IMR-90 (cell line): ENCODE measurements around the gene IER3. TPM values are rescaled to one million over a fixed set of nuclear protein-coding genes. Genes with fewer than 3 reads are reported as not detected.

Experiments
- ATAC-seq: fragments of 200-7000 bp; cut with Tn5 transposase; 2 replicates; pipeline ENCODE4 v1.9.1; 2020; ENCODE audit warnings: low read depth, mild to moderate bottlenecking, moderate library complexity
- BruUV-seq: library from RNA; stranded (reverse); fragments of 400-500 nt; replicated peaks from 2 replicates; lab custom pipeline; 2021; lab: Mats Ljungman, UMichigan
- CTCF ChIA-PET: fragments of 300-600 bp; formaldehyde crosslinking; extraction: SDS; loops from one replicate; lab custom pipeline; 2021; ENCODE audit warnings: antibody characterized with exemption; lab: Yijun Ruan, JAX
- POLR2A ChIA-PET: fragments of 300-600 bp; sonication (Branson Sonifier 250); formaldehyde crosslinking; loops from one replicate; lab custom pipeline; 2022; ENCODE audit warnings: antibody characterized with exemption; ENCODE audit not compliant: unreplicated experiment; lab: Charles Lee
- DNase-seq: peaks from one replicate; pipeline ENCODE4 v3.0.0; 2013
- H2AFZ ChIP-seq: replicated peaks from 2 replicates; pipeline ENCODE3; 2013; ENCODE audit warnings: low read length, mild to moderate bottlenecking; ENCODE audit not compliant: poor library complexity
- H2AK5ac ChIP-seq: 2 replicates; pipeline ENCODE4 v1.6.1; 2013; ENCODE audit warnings: low read depth, low read length, inconsistent platforms
- H2AK9ac ChIP-seq: replicated peaks from 2 replicates; pipeline ENCODE3; 2013; ENCODE audit warnings: mild to moderate bottlenecking, low read depth, low read length, moderate library complexity; ENCODE audit not compliant: poor library complexity
- H2BK120ac ChIP-seq: 2 replicates; pipeline ENCODE4 v1.6.1; 2013; ENCODE audit warnings: low read depth, low read length, inconsistent platforms
- H2BK15ac ChIP-seq: 3 replicates; pipeline ENCODE4 v1.6.1; 2013; ENCODE audit warnings: low read depth, low read length, inconsistent platforms
- H2BK20ac ChIP-seq: 2 replicates; pipeline ENCODE4 v1.6.1; 2013; ENCODE audit warnings: low read depth, mild to moderate bottlenecking, inconsistent platforms, low read length, moderate library complexity
- H2BK5ac ChIP-seq: 2 replicates; pipeline ENCODE4 v1.6.1; 2013; ENCODE audit warnings: mild to moderate bottlenecking, low read depth, low read length, inconsistent platforms; ENCODE audit not compliant: poor library complexity, severe bottlenecking
- H3K14ac ChIP-seq: replicated peaks from 2 replicates; pipeline ENCODE4 v1.6.1; 2013; ENCODE audit warnings: low read depth, low read length, inconsistent platforms
- H3K18ac ChIP-seq: 2 replicates; pipeline ENCODE4 v1.6.1; 2013; ENCODE audit warnings: low read depth, low read length, control low read depth
- H3K23ac ChIP-seq: 2 replicates; pipeline ENCODE4 v1.6.1; 2013; ENCODE audit warnings: low read depth, low read length, inconsistent platforms
- H3K27ac ChIP-seq: 2 replicates; pipeline ENCODE4 v1.5.1; 2013; ENCODE audit warnings: mild to moderate bottlenecking, control low read depth, low read length; ENCODE audit not compliant: insufficient read depth
- H3K27me3 ChIP-seq: 2 replicates; pipeline ENCODE4 v1.6.1; 2013; ENCODE audit warnings: low read length; ENCODE audit not compliant: control insufficient read depth, insufficient read depth
- H3K36me3 ChIP-seq: 2 replicates; pipeline ENCODE4 v1.6.1; 2013; ENCODE audit warnings: low read length, mixed read lengths; ENCODE audit not compliant: control insufficient read depth, insufficient read depth
- H3K4ac ChIP-seq: 2 replicates; pipeline ENCODE4 v1.6.1; 2013; ENCODE audit warnings: low read depth, low read length, inconsistent platforms
- H3K4me1 ChIP-seq: 2 replicates; pipeline ENCODE4 v1.6.1; 2013; ENCODE audit warnings: low read length, mixed read lengths; ENCODE audit not compliant: control insufficient read depth, insufficient read depth
- H3K4me2 ChIP-seq: 2 replicates; pipeline ENCODE4 v1.6.1; 2013; ENCODE audit warnings: low read depth, mild to moderate bottlenecking, control low read depth, low read length, moderate library complexity
- H3K4me3 ChIP-seq: 2 replicates; pipeline ENCODE4 v1.5.1; 2013; ENCODE audit warnings: low read depth, mild to moderate bottlenecking, control low read depth, low read length, moderate library complexity; ENCODE audit not compliant: insufficient read depth
- H3K56ac ChIP-seq: 2 replicates; pipeline ENCODE4 v1.6.1; 2013; ENCODE audit warnings: low read length, inconsistent platforms; ENCODE audit not compliant: insufficient read depth; ENCODE audit errors: extremely low read depth
- H3K79me1 ChIP-seq, 2 experiments: 2 replicates each; pipeline ENCODE4 v1.6.1; 2013; ENCODE audit warnings: low read length in 2 of 2, inconsistent platforms in 1 of 2, low read depth in 1 of 2
- H3K9ac ChIP-seq: 2 replicates; pipeline ENCODE4 v1.6.1; 2013; ENCODE audit warnings: low read depth, low read length, control low read depth
- H3K9me1 ChIP-seq: 2 replicates; pipeline ENCODE4 v1.6.1; 2013; ENCODE audit warnings: low read length, inconsistent platforms; ENCODE audit not compliant: insufficient read depth
- H3K9me3 ChIP-seq: 2 replicates; pipeline ENCODE4 v1.6.1; 2013; ENCODE audit warnings: low read length; ENCODE audit not compliant: control insufficient read depth, insufficient read depth
- H4K20me1 ChIP-seq: 2 replicates; pipeline ENCODE4 v1.6.1; 2013; ENCODE audit warnings: low read length, inconsistent platforms; ENCODE audit not compliant: insufficient read depth
- H4K5ac ChIP-seq: 2 replicates; pipeline ENCODE4 v1.6.1; 2013; ENCODE audit warnings: mild to moderate bottlenecking, low read depth, low read length, control low read depth
- H4K8ac ChIP-seq, 2 experiments: 2 replicates each; pipeline ENCODE4 v1.6.1; 2013; ENCODE audit warnings: low read depth in 2 of 2, low read length in 2 of 2, control low read depth in 1 of 2, inconsistent platforms in 1 of 2
- H4K91ac ChIP-seq: 2 replicates; pipeline ENCODE4 v1.6.1; 2013; ENCODE audit warnings: low read depth, low read length, inconsistent platforms; ENCODE audit not compliant: insufficient read depth
- BHLHE40 ChIP-seq: fragments of 150-350 bp; IDR thresholded peaks from 2 replicates; pipeline ENCODE4 v1.6.1; 2016; ENCODE audit warnings: mild to moderate bottlenecking, low read depth, low read length
- NFE2L2 ChIP-seq: fragments of 150-350 bp; IDR thresholded peaks from 2 replicates; pipeline ENCODE4 v1.6.1; 2016; ENCODE audit warnings: low read depth, mild to moderate bottlenecking, low read length
- USF2 ChIP-seq: fragments of 150-350 bp; IDR thresholded peaks from 2 replicates; pipeline ENCODE4 v1.6.1; 2017; ENCODE audit warnings: mild to moderate bottlenecking, antibody characterized with exemption, low read length, low read depth
- WGBS, 2 experiments: methylation state at CpG; one replicate each; pipeline versions ENCODE4 v1.1.5 to v1.1.7; 2013; ENCODE audit warnings: missing lambda C conversion rate in 2 of 2; ENCODE audit not compliant: insufficient read length in 1 of 2; ENCODE audit errors: extremely low coverage in 2 of 2; 5-methylcytosine and 5-hydroxymethylcytosine counted together
- dilution Hi-C: fragments of 300-500 bp; cut with HindIII; formaldehyde crosslinking; loops from one replicate; pipeline ENCODE4 v1.14.3; 2018; ENCODE audit warnings: low sequenced_read_pairs; ENCODE audit not compliant: unreplicated experiment
- in situ Hi-C: fragments of 300-500 bp; cut with MboI; formaldehyde crosslinking; loops from 3 replicates; pipeline ENCODE4 v1.14.3; 2019; ENCODE audit warnings: low sequenced_read_pairs, inconsistent platforms, mixed read lengths
- intact Hi-C: fragments of 100-400 bp; cut with micrococcal nuclease; formaldehyde crosslinking; loops from 2 replicates; pipeline ENCODE4 v1.10.0; 2022
- polyA plus RNA-seq, 3 experiments: library from polyadenylated mRNA; depleted of rRNA; stranded (reverse); fragments of >200 nt; gene quantifications; 2 replicates each; pipeline ENCODE4 v1.2.3, GENCODE V29; 2012; ENCODE audit warnings: low replicate concordance in 1 of 3
- total RNA-seq: library from RNA; depleted of rRNA; stranded (reverse); fragments of >200 nt; gene quantifications from 2 replicates; pipeline ENCODE4 v1.2.3, GENCODE V29; 2012

The IER3 gene
- total and polyA plus RNA-seq, 2 of the 4 experiments (the other 2 are of a cell fraction): 38.4 to 159 TPM

GRCh38 chr6:30767158-30767943 is 23.0 kb upstream of the IER3 start (continued):
- TF ChIP-seq USF2 (no peak), NFE2L2 (no peak)

DNA sequence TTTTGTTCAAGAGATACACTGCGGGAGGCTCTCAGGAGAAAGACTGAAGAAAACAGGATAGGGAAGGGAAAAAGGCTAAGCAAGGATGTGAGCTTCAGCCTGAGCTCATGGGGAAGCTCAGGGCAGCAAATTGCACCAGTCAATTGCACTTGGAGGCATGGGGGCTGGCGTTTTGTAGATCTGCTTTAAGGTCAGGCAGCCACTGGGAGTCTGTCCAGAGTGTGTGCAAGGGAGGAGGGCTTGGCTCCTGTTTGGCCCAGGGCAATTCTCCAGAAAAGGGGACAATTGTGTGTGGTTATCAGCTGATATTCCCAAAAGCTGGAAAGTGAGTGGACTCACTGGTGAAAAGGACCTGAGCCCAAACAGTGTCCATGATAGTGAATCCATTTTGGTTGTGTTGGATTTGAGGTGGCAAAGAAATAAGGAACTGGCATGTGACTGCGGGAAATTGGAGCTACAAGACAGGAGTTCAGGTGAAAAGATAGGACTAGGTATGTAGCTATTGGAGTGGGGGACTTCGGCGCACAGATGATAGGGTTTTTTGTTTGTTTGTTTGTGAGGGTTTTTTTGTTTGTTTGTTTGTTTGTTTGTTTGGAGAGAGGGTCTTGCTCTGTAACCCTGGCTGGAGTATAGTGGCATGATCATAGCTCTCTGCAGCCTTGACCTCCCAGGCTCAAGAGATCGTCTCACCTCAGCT is 22.3 kb upstream of the IER3 start:
- H2AFZ ChIP-seq: peak overlapping the region; percentile 58
- BruUV-seq: no TSS peak
- no peak for ATAC-seq
- peak overlapping the region; percentile 4 for H2BK5ac ChIP-seq
- H3K23ac ChIP-seq: peak overlapping the region; percentile 35; the same call in 1 of the 2 replicates
- CTCF ChIA-PET: interaction anchor here (1.2 kb wide), 1 partner anchor 13 kb away, joined by 5 read pairs; no protein-coding TSS in a partner anchor
- H3K79me1 ChIP-seq: peaks cover 0 to 29% of the 10 kb centered on the region in 2 experiments; a peak in 3 of 4 replicates
- H3K36me3 ChIP-seq: no peaks in the 10 kb centered on the region
- H3K9me3 ChIP-seq: no peaks in the 10 kb centered on the region
- no peak for DNase-seq
- dilution Hi-C loops (no loop called here), intact Hi-C loops (no loop called here), in situ Hi-C loops (no loop called here)
- H3K4me2 ChIP-seq: no peak overlapping the region
- peak overlapping the region; percentile 4; the same call in 1 of the 2 replicates for H3K18ac ChIP-seq
- H4K91ac ChIP-seq: peak overlapping the region; percentile 73
- POLR2A ChIA-PET: no interaction called here
- H3K9ac ChIP-seq: no peak overlapping the region
- H3K4me1 ChIP-seq: peaks cover 34% of the 10 kb centered on the region
- H3K4ac ChIP-seq: peak overlapping the region; percentile 63
- 59 to 100% methylated on average over 2 to 3 of the region's 6 CpGs for WGBS, 2 experiments
- H2BK120ac ChIP-seq: peak overlapping the region; percentile 96
- H3K27me3 ChIP-seq: no peaks in the 10 kb centered on the region
- no peak for TF ChIP-seq BHLHE40
- H3K4me3 ChIP-seq: no peak overlapping the region
- H2BK15ac ChIP-seq: peak overlapping the region; percentile 100; the same call in 2 of the 3 replicates
- H2BK20ac ChIP-seq: peak overlapping the region; percentile 62; the same call in 1 of the 2 replicates
- peak overlapping the region; percentile 77 for H2AK5ac ChIP-seq
- H3K14ac ChIP-seq: peak overlapping the region; percentile 65
- no peak overlapping the region; a peak in 1 of 4 replicates for H4K8ac ChIP-seq
- no peak overlapping the region for H2AK9ac ChIP-seq
- no peaks in the 10 kb centered on the region for H4K20me1 ChIP-seq
- no peak overlapping the region for H3K56ac ChIP-seq
- H3K9me1 ChIP-seq: peaks cover 28% of the 10 kb centered on the region
- H3K27ac ChIP-seq: no peak overlapping the region
- peak overlapping the region; percentile 10; the same call in 1 of the 2 replicates for H4K5ac ChIP-seq
